Stimulated activated CD4-positive, alpha-beta T cell treated with anti-CD3 and anti-CD28 coated beads, Interleukin-15, amount 100 ng/mL, for 48 hours (primary cell): ENCODE results near the gene LZTS2.

Experiments
- DNase-seq, 2 donors: peaks; one replicate each; pipeline ENCODE4 v3.0.0-alpha.2; 2020; ENCODE audit warnings: low read depth in 2 of 2

Gene LZTS2

DNA sequence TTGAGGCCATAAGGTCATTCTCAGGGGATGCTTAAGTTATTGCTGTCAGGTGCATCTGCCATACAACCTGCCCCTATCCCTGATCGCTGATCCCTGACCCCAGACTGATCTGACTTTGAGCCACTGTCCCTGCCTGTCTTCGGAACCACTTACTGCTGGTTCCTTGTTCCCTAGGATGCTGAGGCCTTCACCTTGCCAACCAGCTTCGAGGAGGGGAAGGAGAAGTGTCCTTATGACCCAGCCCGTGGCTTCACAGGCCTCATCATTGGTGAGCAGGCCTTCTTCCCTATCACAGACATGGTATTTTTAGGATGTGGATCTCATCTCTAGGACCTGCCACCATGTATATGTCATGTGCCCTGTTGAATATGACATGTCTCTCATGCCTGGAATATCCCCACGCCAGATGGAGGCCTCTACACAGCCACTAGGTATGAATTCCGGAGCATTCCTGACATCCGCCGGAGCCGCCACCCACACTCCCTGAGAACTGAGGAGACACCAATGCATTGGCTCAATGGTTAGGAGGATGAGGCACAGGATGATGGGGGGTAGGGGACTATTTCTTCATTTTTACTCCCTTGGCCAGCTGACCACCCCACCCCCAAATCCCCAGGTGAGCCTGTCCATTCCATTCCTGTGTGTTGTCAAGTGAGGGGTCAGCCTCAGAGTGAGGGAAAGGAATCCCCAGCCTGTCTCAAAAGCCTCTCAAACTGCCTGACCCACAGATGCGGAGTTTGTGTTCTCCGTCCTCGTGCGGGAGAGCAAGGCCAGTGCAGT lies 21.3 kb upstream of the LZTS2 start:
- DNase-seq = no peak

- DNase-seq = no peak
Observed at GRCh38 chr10:100978901-100979195, 20.8 kb upstream of the LZTS2 start.

- no peak for DNase-seq
Observed at GRCh38 chr10:100979791-100980272, 19.8 kb upstream of the LZTS2 start.

- no peak for DNase-seq
Observed at GRCh38 chr10:100980311-100980710, 19.3 kb upstream of the LZTS2 start.

DNA sequence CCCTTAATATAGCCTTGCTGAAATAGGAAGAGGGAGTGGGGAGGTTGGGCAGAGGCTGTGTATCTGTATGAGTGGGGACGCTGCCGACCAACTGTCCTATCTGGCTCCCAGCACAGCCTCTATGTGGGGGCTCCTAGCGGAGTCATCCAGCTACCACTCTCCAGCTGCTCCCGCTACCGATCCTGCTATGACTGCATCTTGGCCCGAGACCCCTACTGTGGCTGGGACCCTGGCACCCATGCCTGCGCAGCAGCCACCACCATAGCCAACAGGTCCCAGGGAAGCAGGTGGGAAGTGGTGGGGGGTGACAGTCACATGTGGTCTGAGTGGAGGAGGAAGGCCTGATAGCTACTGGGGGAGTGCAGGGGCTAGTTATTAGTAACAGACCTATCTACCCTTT lies 18.9 kb upstream of the LZTS2 start:
- DNase-seq = no peak

GRCh38 chr10:100981178-100981772 lies 18.3 kb upstream of the LZTS2 start:
- no peak for DNase-seq

DNA sequence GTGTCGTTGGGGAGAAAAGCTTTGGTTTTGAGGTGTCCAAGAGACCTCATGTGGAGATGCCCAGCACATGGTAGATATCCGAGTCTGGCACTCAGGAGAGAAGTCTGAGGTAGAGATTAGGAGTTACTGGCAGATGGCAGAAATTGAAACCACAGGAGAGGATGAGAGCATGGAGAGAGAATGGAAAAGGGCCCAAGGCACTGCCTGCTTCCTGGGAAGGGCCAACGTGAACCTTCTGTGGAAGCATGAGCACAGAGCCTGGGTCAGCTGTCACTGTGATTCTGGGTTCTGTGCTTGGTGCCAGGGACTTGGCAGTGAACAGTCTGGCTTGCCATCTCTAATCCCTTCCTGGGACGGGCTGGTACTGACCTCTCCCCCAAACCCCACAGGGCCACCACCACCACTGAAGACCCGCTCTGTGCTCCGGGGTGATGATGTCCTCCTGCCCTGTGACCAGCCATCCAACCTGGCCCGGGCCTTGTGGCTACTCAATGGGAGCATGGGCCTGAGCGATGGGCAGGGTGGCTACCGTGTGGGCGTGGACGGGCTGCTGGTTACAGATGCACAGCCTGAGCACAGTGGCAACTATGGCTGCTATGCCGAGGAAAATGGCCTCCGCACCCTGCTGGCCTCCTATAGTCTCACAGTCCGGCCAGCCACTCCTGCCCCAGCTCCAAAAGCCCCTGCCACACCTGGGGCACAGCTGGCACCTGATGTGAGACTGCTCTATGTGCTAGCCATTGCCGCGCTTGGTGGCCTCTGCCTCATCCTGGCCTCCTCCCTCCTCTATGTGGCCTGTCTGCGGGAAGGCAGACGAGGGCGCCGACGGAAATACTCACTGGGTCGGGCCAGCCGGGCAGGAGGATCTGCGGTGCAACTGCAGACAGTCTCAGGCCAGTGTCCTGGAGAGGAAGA lies 16.4 kb upstream of the LZTS2 start:
- DNase-seq = no peak

DNA sequence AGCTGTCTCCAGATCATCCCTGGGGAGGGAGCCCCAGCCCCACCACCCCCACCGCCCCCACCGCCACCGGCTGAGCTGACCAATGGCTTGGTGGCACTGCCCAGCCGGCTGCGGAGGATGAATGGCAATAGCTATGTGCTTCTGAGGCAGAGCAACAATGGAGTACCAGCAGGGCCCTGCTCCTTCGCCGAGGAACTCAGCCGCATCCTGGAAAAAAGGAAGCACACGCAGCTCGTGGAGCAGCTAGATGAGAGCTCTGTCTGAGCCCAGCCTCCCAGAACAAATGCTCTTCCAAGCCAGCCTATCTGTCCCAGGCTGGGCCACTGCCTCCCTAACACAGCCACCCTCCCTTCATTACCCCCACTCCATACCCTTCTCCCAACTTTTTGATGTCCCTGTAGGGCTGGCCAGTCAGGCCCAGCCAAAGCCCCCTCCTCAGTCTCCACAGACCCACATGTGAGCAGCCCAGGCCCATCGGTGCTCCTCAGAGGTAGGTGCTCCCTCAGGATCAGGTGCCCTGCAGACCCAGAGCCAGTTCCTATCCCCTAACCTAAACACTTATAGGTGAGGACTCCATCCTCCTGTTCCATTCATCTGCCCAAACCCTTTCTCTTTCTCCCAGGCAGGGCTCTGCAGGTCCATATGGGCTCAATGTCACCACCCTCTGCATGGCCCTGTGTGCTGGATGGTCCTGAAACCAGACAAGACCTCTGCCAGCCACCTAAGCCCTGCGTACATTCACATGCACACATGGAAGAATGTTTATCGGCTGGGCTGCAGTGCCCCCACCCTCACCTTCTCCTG lies 15.5 kb upstream of the LZTS2 start:
- DNase-seq = no peak

DNA sequence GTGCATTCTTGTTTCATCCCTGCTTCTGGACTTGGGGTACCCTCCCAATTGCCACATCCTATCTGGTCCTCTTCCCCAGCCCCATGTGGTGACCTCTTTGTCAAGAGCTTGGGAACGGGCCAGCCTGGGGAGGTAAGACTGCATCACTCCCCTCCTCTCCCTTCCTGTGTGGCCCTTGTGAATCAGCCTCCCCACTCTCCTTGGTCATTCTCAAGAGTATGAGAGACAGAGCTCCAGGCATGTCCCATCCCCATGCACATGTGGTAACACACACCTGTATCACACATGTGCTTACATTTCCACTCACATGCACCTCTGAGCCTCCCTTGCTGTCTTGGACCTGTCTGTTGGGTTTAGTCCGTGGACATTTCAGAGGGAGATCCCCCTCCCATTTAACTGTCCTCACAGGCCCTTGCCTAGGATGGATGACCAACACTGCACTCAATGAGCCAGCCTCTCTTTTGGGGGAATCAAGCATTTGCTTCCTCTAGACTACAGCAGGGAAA lies 14.9 kb upstream of the LZTS2 start:
- no peak for DNase-seq

GRCh38 chr10:100985336-100985735 lies 14.3 kb upstream of the LZTS2 start:
- no peak for DNase-seq

DNA sequence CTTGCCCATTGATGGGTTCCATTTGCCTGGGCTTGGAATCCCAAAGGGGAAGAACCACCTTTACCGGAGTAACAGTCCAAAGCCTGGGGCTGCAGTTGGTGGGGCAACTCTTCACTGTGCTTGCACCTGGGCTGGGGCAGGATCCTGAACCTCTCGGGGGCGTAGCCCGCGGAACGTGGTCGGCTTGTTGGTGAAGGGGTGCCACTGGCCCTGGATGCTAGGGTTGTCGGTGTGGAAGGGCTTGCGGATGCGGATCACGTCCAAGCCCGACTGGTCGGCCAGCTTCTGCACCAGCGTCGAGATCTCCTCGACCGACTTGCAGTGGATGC lies 13.0 kb upstream of the LZTS2 start:
- no peak for DNase-seq

DNA sequence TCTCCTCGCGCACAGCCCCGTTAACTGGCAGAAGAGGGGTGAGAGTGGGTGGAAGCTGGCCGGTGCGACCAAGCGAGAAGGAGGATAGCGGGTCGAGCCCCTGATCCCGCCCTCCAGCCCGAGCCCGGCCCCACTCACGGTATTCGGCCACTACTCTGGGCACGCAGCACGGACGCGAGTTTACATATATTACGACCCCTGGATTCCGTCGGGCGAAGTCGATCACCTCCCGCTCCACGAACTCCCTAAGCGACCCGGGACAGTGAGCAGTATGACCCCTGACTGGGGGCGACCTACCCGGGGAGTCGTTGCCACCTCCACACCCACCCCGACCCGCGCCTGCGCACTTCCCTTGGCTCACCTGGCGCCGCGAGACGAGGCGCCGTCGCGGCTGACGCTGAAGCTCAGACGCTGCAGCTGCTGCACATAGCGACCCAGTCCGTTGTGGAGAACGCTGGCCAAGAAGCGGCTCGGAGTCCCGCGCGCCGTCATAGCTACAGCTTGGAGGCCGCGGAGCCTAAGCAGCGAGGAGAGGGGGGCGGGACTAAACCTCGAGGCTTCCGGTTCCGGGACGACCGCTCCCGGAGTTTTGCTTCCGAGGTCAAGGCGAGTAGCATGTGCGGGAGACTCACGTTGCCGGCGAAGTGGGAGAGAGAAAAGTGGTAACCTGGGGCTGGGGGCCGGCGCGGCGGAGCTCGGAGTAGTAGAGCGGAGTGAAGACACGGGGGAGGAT lies 12.5 kb upstream of the LZTS2 start, which contains the start of the genes MRPL43 and TWNK:
MRPL43 (minus strand) TSS at position 546 of the 733 bp plus-strand sequence; CDS start at position 492, 54 bp downstream.
TWNK (plus strand) TSS at position 592 of the 733 bp plus-strand sequence. CDS start 668 bp downstream, outside the sequence.
- DNase-seq = peak; percentile 76 to 79

DNA sequence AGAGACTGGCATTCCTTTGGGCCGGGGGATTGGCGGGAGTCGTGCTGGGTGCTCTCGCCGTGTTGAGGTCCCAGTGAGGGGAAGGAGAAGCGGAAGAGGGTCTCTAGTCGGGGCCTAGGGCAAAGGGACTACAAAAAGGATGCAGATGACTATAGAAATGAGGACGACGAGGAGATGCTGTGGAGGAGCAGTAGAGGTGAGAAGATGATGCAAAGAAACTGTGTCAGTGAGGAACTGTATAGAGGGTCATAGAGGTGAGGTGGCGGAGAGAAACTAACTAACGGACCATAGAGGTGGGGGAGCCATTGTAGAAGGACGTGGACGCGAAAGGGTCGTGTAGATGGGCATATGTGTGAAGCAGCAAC lies 11.9 kb upstream of the LZTS2 start:
- DNase-seq = no peak

DNA sequence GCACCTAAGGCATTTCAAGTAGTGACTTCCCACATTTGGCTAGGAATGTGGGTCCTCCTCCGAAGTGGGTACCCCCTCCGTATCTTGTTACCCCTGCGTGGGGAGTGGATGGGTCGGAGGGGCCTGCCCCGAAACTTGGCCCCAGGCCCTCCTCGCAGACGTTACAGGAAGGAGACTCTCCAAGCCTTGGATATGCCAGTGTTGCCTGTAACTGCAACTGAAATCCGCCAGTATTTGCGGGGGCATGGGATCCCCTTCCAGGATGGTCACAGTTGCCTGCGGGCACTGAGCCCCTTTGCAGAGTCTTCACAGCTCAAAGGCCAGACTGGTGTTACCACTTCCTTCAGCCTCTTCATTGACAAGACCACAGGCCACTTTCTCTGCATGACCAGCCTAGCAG lies 11.4 kb upstream of the LZTS2 start:
- no peak for DNase-seq

- DNase-seq = no peak
Observed at GRCh38 chr10:100989088-100989487, 10.5 kb upstream of the LZTS2 start.

- no peak for DNase-seq
Observed at GRCh38 chr10:100993986-100994708, 5.5 kb upstream of the LZTS2 start.

GRCh38 chr10:100995181-100995580 lies 4.4 kb upstream of the LZTS2 start:
- no peak for DNase-seq

DNA sequence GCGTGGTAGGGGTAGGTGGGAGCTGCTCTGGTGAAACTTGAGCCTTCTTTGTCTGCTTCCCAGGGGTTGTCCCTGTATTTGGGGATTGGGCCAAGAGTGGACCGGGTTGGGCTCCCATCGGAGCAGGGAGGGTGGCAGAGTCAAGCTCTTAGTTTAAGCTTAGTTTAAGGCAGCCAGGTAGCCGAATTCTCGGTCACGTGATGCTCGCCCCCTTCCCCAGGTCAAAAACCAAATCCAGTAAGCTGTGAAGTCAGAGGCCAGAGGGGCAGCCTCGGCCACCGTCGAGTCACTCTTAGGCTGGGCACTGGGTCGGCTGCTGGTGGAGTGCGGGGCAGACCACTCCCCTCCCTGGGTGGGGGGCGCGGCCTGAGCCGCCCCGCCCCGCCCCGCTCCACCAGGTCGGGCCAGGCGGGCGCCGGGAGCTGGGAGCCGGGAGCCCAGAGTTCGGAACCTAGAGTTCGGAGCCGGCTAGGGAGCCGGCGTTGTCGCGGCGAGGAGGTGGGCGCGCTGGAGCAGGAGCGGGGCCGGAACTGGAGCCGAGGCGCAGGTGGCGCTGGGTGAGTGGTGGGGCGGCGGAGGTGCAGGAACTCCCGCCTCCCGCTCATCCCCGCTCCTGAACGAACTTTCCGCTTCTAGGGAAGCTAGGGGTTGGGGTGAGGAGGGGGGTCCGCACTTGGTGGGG lies 2.8 kb upstream of the LZTS2 start:
- no peak for DNase-seq

- peak; percentile 47 to 64 for DNase-seq
Observed at GRCh38 chr10:100997360-100998182, 2.0 kb upstream of the LZTS2 start.
